HL-60/S4 treated with phorbol 12-myristate 13-acetate at 8.2 ng/mL for 4 days and 3 days (cell line): Measurements from ENCODE around the gene ZNF146.
"Not testable (repeated sequence)": the region's sequence is repeated elsewhere in the genome, so short reads cannot be mapped to it uniquely, and the experiment has no call there.

Experiments
- in situ Hi-C: fragments of 300-500 bp; cut with MboI; formaldehyde crosslinking; loops from 2 replicates; pipeline ENCODE4 v1.15.0; 2022; ENCODE audit warnings: low sequenced_read_pairs

ZNF146 gene

GRCh38 chr19:36269295-36269694 is 54.4 kb downstream of the ZNF146 start:
- in situ Hi-C loops = not testable (repeated sequence)
